Measurements from ENCODE around the gene THAP12.
A peak's percentile ranks its signal among the peaks of the same experiment; 100 is the strongest.

THAP12 gene

DNA sequence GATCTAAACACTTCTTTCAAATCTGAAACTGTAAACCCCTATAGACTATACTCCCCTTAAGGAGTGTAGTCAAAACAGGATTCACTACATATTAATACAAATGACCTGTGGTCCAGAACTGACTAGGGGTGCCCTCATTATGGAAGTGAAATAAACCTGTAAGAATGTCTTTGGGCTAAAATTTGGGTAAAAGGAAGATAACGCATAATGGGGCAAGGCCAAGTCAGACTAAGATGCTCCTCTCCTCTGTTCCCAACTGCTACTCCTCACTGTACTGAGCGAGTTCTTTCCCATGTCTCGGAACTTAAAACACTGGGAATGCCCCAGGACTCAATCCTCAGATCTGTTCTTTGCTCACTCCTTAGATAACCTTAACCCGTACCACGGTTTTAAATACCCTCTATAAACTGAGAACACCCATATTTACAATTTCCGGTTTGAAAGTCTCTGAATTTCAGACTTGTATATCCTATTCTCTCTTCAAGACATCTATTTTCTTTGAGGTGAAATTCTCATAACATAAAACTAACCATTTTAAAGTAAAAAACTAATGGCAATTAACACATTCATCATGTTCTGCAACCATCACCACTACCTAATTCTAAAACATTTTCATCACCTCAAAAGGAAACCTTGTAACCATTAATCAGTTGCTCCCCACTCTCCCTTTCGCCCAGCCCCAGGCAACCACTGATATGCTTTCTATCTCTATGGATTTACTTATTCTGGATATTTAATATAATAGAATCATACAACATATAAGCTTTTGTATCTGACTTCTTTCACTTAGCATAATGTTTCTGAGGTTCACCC is 4.0 kb downstream of the THAP12 start:
- no peak for DNase-seq (ENCODE audit: low spot score)

- DNase-seq (ENCODE audit: low spot score) = no peak
Observed at GRCh38 chr11:76371170-76371569, 9.8 kb downstream of the THAP12 start.

GRCh38 chr11:76369406-76369805 is 11.5 kb downstream of the THAP12 start:
- no peak for DNase-seq (ENCODE audit: low spot score)

GRCh38 chr11:76368490-76368889 is 12.4 kb downstream of the THAP12 start:
- no peak for DNase-seq (ENCODE audit: low spot score)

GRCh38 chr11:76365038-76365679 is 15.8 kb downstream of the THAP12 start:
- no peak for DNase-seq (ENCODE audit: low spot score)

DNA sequence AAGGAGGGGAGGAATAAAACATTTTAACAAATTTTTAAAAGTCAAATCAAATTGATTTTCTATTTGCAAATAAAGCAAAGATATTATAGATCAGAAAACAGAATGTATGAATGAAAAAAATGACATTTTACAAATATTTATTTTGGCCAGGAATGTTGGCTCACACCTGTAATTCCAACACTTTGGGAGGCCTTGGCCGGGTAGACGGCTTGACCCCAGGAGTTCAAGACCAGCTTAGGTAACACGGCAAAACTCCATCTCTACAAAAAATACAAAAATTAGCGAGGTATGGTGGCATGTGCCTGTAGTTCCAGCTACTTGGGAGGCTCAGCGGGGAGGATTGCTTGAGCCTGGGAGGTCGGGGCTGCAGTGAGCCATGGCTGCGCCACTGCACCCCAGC is 18.2 kb downstream of the THAP12 start:
- no peak for DNase-seq (ENCODE audit: low spot score)

- no peak for DNase-seq (ENCODE audit: low spot score)
Observed at GRCh38 chr11:76361776-76362175, 19.2 kb downstream of the THAP12 start.

- DNase-seq (ENCODE audit: low spot score) = no peak
Observed at GRCh38 chr11:76361374-76361773, 19.6 kb downstream of the THAP12 start.

- DNase-seq (ENCODE audit: low spot score) = no peak
Observed at GRCh38 chr11:76355172-76355571, 25.8 kb downstream of the THAP12 start.

DNA sequence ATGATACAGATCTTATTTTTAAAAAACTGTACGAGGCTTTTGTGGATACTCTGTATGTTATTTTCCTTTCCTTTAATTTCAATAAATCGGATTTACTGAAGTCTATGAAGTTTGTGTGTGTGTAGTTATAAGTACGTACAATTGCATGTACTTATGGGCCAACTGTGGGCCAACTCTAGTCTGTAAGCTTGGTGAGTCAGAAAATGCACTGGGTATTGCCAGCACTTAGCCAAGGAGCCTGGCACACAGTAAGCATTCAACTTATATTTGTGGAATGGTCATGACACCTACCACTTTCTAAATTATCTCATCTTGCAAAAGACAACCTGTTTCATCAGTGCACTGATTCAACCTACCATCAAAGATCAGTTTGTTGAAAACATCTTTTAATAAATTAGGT is 32.6 kb downstream of the THAP12 start:
- no peak for DNase-seq (ENCODE audit: low spot score)

GRCh38 chr11:76347466-76347865 is 33.5 kb downstream of the THAP12 start:
- DNase-seq (ENCODE audit: low spot score) = no peak

DNA sequence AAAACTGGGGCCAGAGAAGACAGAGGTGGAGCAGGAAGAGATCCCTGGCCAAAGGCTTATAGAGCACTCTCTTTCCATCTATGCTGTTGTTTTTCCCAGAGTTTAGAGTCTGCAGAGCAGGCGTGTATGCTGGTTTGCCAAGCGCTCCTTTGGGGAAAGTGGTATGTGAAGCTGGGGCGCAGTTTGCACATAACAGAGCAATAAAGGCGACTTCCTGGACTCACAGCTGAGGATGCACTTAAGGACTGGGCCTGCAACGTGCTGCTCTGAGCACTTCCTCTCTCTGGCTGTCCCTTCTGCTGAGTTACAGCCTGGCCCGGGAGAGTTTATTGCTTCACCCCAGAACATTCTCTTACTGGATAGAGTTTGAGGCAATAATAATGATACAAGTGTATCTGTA is 41.7 kb downstream of the THAP12 start:
- no peak for DNase-seq (ENCODE audit: low spot score)

DNA sequence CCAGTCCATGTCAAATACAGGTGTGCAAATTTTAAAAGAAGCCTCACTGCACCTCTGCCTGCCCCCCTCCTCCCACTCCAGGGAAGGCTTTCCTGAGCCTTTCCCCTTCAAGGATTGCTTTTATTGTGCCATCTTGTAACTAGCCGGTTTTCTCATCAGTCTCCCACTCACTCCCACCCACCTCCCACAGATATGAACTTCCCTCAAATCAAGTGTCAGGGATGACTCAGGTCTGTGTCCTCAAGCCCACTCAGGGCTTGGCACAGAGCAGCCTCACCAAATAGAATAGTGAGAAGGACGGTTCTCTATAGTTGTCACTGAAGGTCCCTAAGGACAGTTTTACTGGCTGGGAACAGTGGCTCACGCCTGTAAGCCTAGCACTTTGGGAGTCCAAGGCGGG is 43.0 kb downstream of the THAP12 start:
- no peak for DNase-seq (ENCODE audit: low spot score)

GRCh38 chr11:76337469-76337868 is 43.5 kb downstream of the THAP12 start:
- no peak for DNase-seq (ENCODE audit: low spot score)

- DNase-seq (ENCODE audit: low spot score) = no peak
Observed at GRCh38 chr11:76336597-76336996, 44.3 kb downstream of the THAP12 start.

DNA sequence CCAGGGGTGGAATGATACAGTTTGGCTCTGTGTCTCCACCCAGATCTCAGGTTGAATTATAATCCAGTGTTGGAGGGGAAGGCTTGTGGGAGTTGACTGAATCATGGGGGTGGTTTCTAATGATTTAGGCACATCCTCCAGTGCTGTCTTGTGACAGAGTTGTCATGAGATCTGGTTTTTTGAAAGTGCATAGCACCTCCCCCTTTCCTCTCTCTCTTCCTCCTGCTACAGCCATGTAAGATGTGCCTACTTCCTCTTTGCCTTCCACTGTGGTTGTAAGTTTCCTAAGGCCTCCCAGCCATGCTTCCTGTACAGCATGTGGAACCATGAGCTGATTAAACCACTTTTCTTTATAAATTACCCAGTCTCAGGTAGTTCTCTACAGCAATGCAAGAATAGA is 45.1 kb downstream of the THAP12 start:
- DNase-seq (ENCODE audit: low spot score) = no peak

DNA sequence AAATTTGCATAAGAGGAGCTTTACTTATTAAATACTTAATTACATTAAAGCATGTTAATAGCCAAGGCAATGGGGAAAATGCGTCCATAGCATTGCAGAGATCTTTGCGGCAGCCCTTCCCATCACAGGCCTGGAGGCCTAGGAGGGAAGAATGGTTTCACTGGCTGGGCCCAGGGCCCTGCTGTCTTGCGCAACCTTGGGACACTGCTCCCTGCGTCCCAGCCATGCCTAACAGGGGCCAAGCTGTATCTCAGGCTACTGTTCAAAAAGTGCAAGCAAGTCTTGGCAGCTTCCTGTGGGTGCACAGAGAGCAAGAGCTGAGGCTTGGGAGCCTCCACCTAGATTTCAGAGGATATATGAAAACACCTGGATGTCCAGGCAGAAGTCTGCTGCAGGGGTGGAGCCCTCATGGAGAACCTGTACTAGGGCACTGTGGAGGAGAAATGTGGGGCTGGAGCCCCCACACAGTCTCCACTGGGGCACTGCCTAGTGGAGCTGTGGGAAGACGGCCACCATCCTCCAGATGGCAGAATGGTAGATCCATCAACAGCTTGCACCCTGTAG is 46.0 kb downstream of the THAP12 start:
- peak; percentile 12 for DNase-seq (ENCODE audit: low spot score)

- DNase-seq (ENCODE audit: low spot score) = no peak
Observed at GRCh38 chr11:76330651-76331050, 50.3 kb downstream of the THAP12 start.

GRCh38 chr11:76329983-76330382 is 50.9 kb downstream of the THAP12 start:
- DNase-seq (ENCODE audit: low spot score) = peak; percentile 73

DNA sequence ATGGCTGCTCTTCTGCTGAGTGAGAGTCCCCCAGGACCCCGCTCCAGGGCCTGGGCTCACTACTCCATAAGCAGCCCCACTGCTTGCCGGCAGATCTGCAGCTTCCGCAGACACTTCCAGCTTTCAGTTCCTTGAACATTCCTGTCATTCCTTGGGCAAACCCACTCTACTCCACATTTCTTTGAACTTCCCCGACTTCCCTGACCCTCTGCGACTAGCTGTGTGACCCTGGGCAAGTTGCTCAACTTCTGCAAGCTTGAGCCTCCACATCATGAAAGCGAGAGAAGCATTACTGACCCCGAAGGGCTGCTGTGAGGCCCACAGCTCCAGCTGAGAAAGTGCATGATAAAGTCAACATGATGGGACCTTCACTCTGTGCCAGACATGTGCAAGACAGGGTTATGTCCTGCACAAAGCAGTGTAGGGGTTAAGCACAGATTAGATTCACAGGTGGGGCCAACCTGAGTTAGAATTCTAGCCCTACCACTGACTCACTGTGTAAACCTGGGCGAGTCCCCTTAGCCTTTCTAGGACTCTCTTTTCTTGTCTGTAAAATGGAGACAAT is 51.8 kb downstream of the THAP12 start:
- no peak for DNase-seq (ENCODE audit: low spot score)

GRCh38 chr11:76327756-76328388 is 53.1 kb downstream of the THAP12 start:
- DNase-seq (ENCODE audit: low spot score) = no peak

- DNase-seq (ENCODE audit: low spot score) = no peak
Observed at GRCh38 chr11:76327202-76327601, 53.7 kb downstream of the THAP12 start.

GRCh38 chr11:76325185-76325584 is 55.7 kb downstream of the THAP12 start:
- no peak for DNase-seq (ENCODE audit: low spot score)

Data from ecto neural progenitor cell (in vitro differentiated cells).